B cell (primary cell): ENCODE measurements around the gene ARRDC1. TPM values are rescaled to one million over a fixed set of nuclear protein-coding genes. Genes with fewer than 3 reads are reported as not detected.
"Not testable (repeated sequence)": the region's sequence is repeated elsewhere in the genome, so short reads cannot be mapped to it uniquely, and the experiment has no call there.

Experiments
- ATAC-seq: fragments of 200-7000 bp; cut with Tn5 transposase; one replicate; pipeline ENCODE4 v1.10.0; 2021; ENCODE audit warnings: low read depth, mild to moderate bottlenecking, moderate number of reproducible peaks, moderate library complexity
- CTCF ChIA-PET: fragments of 350-600 bp; sonication (Branson Sonifier 250); formaldehyde crosslinking; loops from one replicate; lab custom pipeline; 2021; ENCODE audit warnings: antibody characterized with exemption, inconsistent platforms; lab: Charles Lee
- POLR2A ChIA-PET: fragments of 350-600 bp; sonication (Branson Sonifier 250); formaldehyde crosslinking; loops from one replicate; lab custom pipeline; 2021; ENCODE audit warnings: antibody characterized with exemption; lab: Charles Lee
- DNase-seq: peaks from one replicate; pipeline ENCODE4 v3.0.0; 2013
- H2AFZ ChIP-seq: 2 replicates; pipeline ENCODE4 v1.6.1; 2012; ENCODE audit warnings: mild to moderate bottlenecking, low read depth, low read length; ENCODE audit not compliant: insufficient read depth, poor library complexity, severe bottlenecking
- H3K27ac ChIP-seq, 2 donors: 1 replicate in 1 of 2; 2 replicates in 1 of 2; pipeline ENCODE4 v1.5.1; 2012 to 2013; ENCODE audit warnings: low read length in 2 of 2, mild to moderate bottlenecking in 2 of 2, moderate library complexity in 1 of 2
- H3K27me3 ChIP-seq, 4 experiments: fragments of 200-600 bp in 1 of 4; sonication (generic) in 1 of 4; replicated peaks in 1 of 4; 1 replicate in 2 of 4; 2 replicates in 2 of 4; pipeline versions ENCODE4 v1.6.1 to v1.7.0; 2013 to 2016; ENCODE audit warnings: low read length in 3 of 4, mild to moderate bottlenecking in 2 of 4, mixed read lengths in 1 of 4, moderate library complexity in 1 of 4; ENCODE audit not compliant: insufficient read depth in 4 of 4, control insufficient read depth in 3 of 4; ENCODE audit errors: control extremely low read depth in 1 of 4
- H3K36me3 ChIP-seq, 2 experiments: replicated peaks in 1 of 2; 1 replicate in 1 of 2; 2 replicates in 1 of 2; pipeline versions ENCODE4 v1.6.1 to v1.7.1; 2013; ENCODE audit warnings: low read length in 1 of 2; ENCODE audit not compliant: insufficient read depth in 2 of 2, control insufficient read depth in 1 of 2; ENCODE audit errors: control extremely low read depth in 1 of 2, extremely low read depth in 1 of 2
- H3K4me1 ChIP-seq, 2 donors: fragments of 200-600 bp in 1 of 2; sonication (generic) in 1 of 2; 1 replicate in 1 of 2; 2 replicates in 1 of 2; pipeline versions ENCODE4 v1.5.1 to v1.6.1; 2013 to 2017; ENCODE audit warnings: low read length in 2 of 2; ENCODE audit not compliant: control insufficient read depth in 2 of 2, insufficient read depth in 2 of 2
- H3K4me2 ChIP-seq: replicated peaks from 2 replicates; pipeline ENCODE3; 2012; ENCODE audit warnings: mild to moderate bottlenecking, low read depth, low read length; ENCODE audit not compliant: poor library complexity, severe bottlenecking
- H3K4me3 ChIP-seq, 5 experiments: fragments of 200-600 bp in 1 of 5; sonication (generic) in 1 of 5; 1 replicate in 3 of 5; 2 replicates in 2 of 5; pipeline versions ENCODE4 v1.5.1 to v1.7.0; 2011 to 2016; ENCODE audit warnings: low read length in 4 of 5, mild to moderate bottlenecking in 4 of 5, low read depth in 2 of 5, control low read depth in 1 of 5, moderate library complexity in 1 of 5; ENCODE audit not compliant: insufficient read depth in 1 of 5; ENCODE audit errors: control extremely low read depth in 1 of 5, extremely low read depth in 1 of 5
- H3K79me2 ChIP-seq: fragments of 200-600 bp; sonication (generic); one replicate; pipeline ENCODE4 v1.6.0; 2016; ENCODE audit warnings: low read length; ENCODE audit not compliant: control insufficient read depth, insufficient read depth
- H3K9ac ChIP-seq: fragments of 200-600 bp; sonication (generic); 2 replicates; pipeline ENCODE4 v1.6.1; 2017; ENCODE audit warnings: mild to moderate bottlenecking, low read length, moderate library complexity
- H3K9me3 ChIP-seq, 3 donors: one replicate each; pipeline versions ENCODE4 v1.6.1 to v1.7.1; 2013; ENCODE audit warnings: low read length in 2 of 3; ENCODE audit not compliant: control insufficient read depth in 2 of 3, insufficient read depth in 1 of 3; ENCODE audit errors: control extremely low read depth in 1 of 3
- H4K20me1 ChIP-seq: 2 replicates; pipeline ENCODE4 v1.6.0; 2012; ENCODE audit warnings: mild to moderate bottlenecking, low read length; ENCODE audit not compliant: insufficient read depth, control insufficient read depth, poor library complexity, severe bottlenecking
- H3K27ac Mint-ChIP-seq: one replicate; pipeline ENCODE4 v1.8.0; 2021; ENCODE audit warnings: mixed read lengths
- H3K27me3 Mint-ChIP-seq: one replicate; pipeline ENCODE4 v1.8.0; 2021; ENCODE audit warnings: mixed read lengths
- H3K4me1 Mint-ChIP-seq: one replicate; pipeline ENCODE4 v1.8.0; 2021; ENCODE audit warnings: mixed read lengths
- H3K4me3 Mint-ChIP-seq: one replicate; pipeline ENCODE4 v1.8.0; 2021; ENCODE audit warnings: mixed read lengths
- H3K9me3 Mint-ChIP-seq: one replicate; pipeline ENCODE4 v1.8.0; 2022; ENCODE audit warnings: mixed read lengths; ENCODE audit not compliant: insufficient read depth
- CTCF ChIP-seq: fragments of 200-600 bp; IDR thresholded peaks from one replicate; pipeline ENCODE4 v1.8.0; 2022; ENCODE audit warnings: antibody characterized with exemption, mild to moderate bottlenecking
- EZH2 ChIP-seq: IDR thresholded peaks from 2 replicates; pipeline ENCODE4 v1.6.1; 2012; ENCODE audit warnings: borderline replicate concordance, low read depth, mild to moderate bottlenecking, moderate library complexity, low read length; ENCODE audit not compliant: insufficient read depth, poor library complexity, severe bottlenecking
- WGBS: methylation state at CpG from one replicate; pipeline ENCODE4 v1.1.5; 2013; ENCODE audit warnings: missing lambda C conversion rate; ENCODE audit not compliant: insufficient coverage; 5-methylcytosine and 5-hydroxymethylcytosine counted together
- intact Hi-C: fragments of 100-400 bp; cut with micrococcal nuclease; formaldehyde crosslinking; loops from one replicate; pipeline ENCODE4 v1.10.0; 2022
- polyA plus RNA-seq: library from polyadenylated mRNA; depleted of rRNA; stranded (reverse); fragments of >200 nt; gene quantifications from 2 replicates; pipeline ENCODE4 v1.2.3, GENCODE V29; 2012
- total RNA-seq, 2 donors: library from RNA; stranded (reverse); fragments of 120-200 nt in 1 of 2; gene quantifications; 1 replicate in 1 of 2; 2 replicates in 1 of 2; pipeline versions ENCODE4 v1.2.3 to v1.2.4, GENCODE V29; 2013 to 2022

Gene ARRDC1
- total and polyA plus RNA-seq, 2 donors (not counting 1 experiment from before 2014, with no cell fraction given) = 89.2 to 227 TPM

GRCh38 chr9:137626464-137626863 lies 21.0 kb downstream of the ARRDC1 start:
- DNase-seq = no peak
- H3K36me3 ChIP-seq = peaks cover 0 to under 1% of the 10 kb centered on the region in 2 experiments
- Mint-ChIP-seq H3K27ac (peak overlapping the region; percentile 66), H3K4me3 (peak overlapping the region; percentile 29), H3K4me1 (peaks cover 47% of the 10 kb centered on the region), H3K27me3 (no peaks in the 10 kb centered on the region), H3K9me3 (no peaks in the 10 kb centered on the region)
- ATAC-seq = no peak
- H3K79me2 ChIP-seq = peaks cover 97% of the 10 kb centered on the region
- no peak overlapping the region for H2AFZ ChIP-seq
- peaks cover 34 to 56% of the 10 kb centered on the region in 2 donors for H3K4me1 ChIP-seq
- peaks cover 60% of the 10 kb centered on the region for H4K20me1 ChIP-seq
- no peaks in the 10 kb centered on the region for H3K27me3 ChIP-seq
- no peaks in the 10 kb centered on the region for H3K9me3 ChIP-seq
- no peak overlapping the region for H3K27ac ChIP-seq
- 100% methylated on average over 1 of the region's 4 CpGs for WGBS
- H3K4me2 ChIP-seq = no peak overlapping the region
- CTCF ChIA-PET = no interaction called here
- intact Hi-C loops = no loop called here
- POLR2A ChIA-PET = interaction anchor here (0.6 kb wide), 1 partner anchor 42 kb away, joined by 3 read pairs; no protein-coding TSS in a partner anchor
- no peak overlapping the region for H3K4me3 ChIP-seq
- no peak for TF ChIP-seq CTCF
- TF ChIP-seq EZH2 = no peak
- H3K9ac ChIP-seq = no peak overlapping the region

- H3K9me3 ChIP-seq, DNase-seq, H3K36me3 ChIP-seq, H3K4me2 ChIP-seq, H3K27me3 Mint-ChIP-seq, H3K4me3 ChIP-seq, H3K27ac Mint-ChIP-seq, H3K4me3 Mint-ChIP-seq, H3K9ac ChIP-seq, H3K27me3 ChIP-seq, intact Hi-C loops, H2AFZ ChIP-seq, H3K9me3 Mint-ChIP-seq, ATAC-seq: not testable (repeated sequence)
- peaks cover 58% of the 10 kb centered on the region for H4K20me1 ChIP-seq
- WGBS = 100% methylated on average over 2 of the region's 14 CpGs
- POLR2A ChIA-PET = interaction anchor here (1.6 kb wide), 1 partner anchor 8 kb away, joined by 10 read pairs; the partner anchor contains the start of gene EHMT1
- peaks cover 33 to 60% of the 10 kb centered on the region in 2 donors for H3K4me1 ChIP-seq
- peak overlapping the region in 1 of 2 donors; percentile 82 for H3K27ac ChIP-seq
- peaks cover 49% of the 10 kb centered on the region for H3K4me1 Mint-ChIP-seq
- H3K79me2 ChIP-seq = peaks cover 98% of the 10 kb centered on the region
- CTCF ChIA-PET = interaction anchor here (0.7 kb wide), 1 partner anchor 54 kb away, joined by 3 read pairs; no protein-coding TSS in a partner anchor
Observed at GRCh38 chr9:137627406-137627805, 21.9 kb downstream of the ARRDC1 start.
